A549 (cell line): ENCODE measurements around the gene RXFP1.
A peak's percentile ranks its signal among the peaks of the same experiment; 100 is the strongest.

Source experiments
- CHD2 ChIP-seq: fragments of 150-350 bp; IDR thresholded peaks from 2 replicates; pipeline ENCODE4 v1.6.1; 2014; ENCODE audit warnings: low read length; ENCODE audit not compliant: partially characterized antibody
- CHD4 ChIP-seq: fragments of 200-600 bp; sonication (generic); IDR thresholded peaks from 2 replicates; pipeline ENCODE4 v1.6.1; 2016; ENCODE audit warnings: antibody characterized with exemption, mild to moderate bottlenecking, borderline replicate concordance
- EP300 ChIP-seq, 2 experiments: fragments of >200 bp; sonication (Bioruptor Twin); formaldehyde crosslinking; IDR thresholded peaks; 2 replicates in 1 of 2; 3 replicates in 1 of 2; pipeline ENCODE4 v1.6.1; 2016 to 2017
- HDAC2 ChIP-seq: fragments of 200-600 bp; sonication (generic); IDR thresholded peaks from 2 replicates; pipeline ENCODE4 v1.6.1; 2016
- JUNB ChIP-seq: fragments of >200 bp; sonication (Bioruptor Twin); formaldehyde crosslinking; IDR thresholded peaks from 2 replicates; pipeline ENCODE4 v1.6.1; 2016
- POLR2A ChIP-seq: IDR thresholded peaks from 2 replicates; pipeline ENCODE4 v1.6.1; 2012; ENCODE audit warnings: mild to moderate bottlenecking, low read length
- RAD21 ChIP-seq, 2 experiments: fragments of >200 bp in 1 of 2; sonication (Bioruptor Twin) in 1 of 2; formaldehyde crosslinking in 1 of 2; IDR thresholded peaks in 1 of 2; conservative IDR thresholded peaks in 1 of 2; 2 replicates in 1 of 2; 3 replicates in 1 of 2; pipeline ENCODE4 v1.6.1; 2012 to 2018; ENCODE audit warnings: inconsistent platforms in 1 of 2
- RFX5 ChIP-seq: fragments of 450-650 bp; IDR thresholded peaks from 2 replicates; pipeline ENCODE4 v1.7.1; 2014; ENCODE audit warnings: antibody characterized with exemption, mild to moderate bottlenecking, moderate library complexity
- TF ChIP-seq, protein P1 (sequence below): fragments of >200 bp; sonication (Bioruptor Twin); formaldehyde crosslinking; IDR thresholded peaks from 3 replicates; pipeline ENCODE4 v1.5.1; 2016
- TF ChIP-seq, protein P2 (sequence below): IDR thresholded peaks from 2 replicates; pipeline ENCODE4 v1.6.1; 2012
- TF ChIP-seq, protein P3 (sequence below): IDR thresholded peaks from 2 replicates; pipeline ENCODE4 v1.6.1; 2012

DNA sequence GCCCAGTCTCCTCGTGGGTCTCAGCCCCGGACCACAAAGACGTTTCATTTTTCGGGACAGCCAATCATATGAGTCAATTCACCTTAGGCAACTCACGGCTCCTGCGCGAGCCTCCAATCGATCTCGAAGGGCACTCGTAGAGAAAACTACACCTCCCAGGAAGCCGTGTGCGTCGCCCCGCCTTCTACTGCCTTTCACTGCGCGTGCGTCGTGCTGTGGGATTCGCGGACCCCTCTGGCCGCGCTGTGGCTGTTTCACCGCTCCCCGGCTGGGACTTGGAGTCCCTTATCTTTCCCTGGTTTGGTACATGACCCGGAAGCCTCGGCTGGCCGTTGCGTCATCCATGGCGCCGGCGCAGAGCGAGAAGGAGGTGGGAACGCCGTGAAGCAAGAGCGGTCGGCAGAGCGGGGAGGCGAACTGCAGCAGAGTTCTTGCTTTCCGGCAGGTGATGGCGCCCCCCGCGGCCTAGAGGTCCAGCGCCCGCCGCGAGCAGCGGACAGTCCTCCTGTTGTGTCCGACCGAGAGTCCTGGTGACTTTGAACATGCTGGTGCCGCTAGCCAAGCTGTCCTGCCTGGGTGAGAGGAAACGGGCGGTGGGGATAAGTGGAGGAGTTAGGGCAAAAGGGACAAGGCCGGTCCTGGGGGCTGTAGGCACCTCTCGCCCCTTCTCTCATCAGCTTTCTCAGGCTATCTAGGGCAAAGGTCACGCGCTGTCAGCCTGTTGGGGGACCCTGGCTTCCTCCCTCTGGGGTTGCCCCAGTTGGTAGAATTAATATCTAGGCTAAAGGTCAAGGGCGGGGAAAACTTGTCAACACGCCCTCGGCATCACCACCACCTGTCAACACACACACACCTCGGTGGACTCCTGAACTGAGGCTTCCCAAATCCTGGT lies 150.5 kb downstream of the RXFP1 start, which contains the start of gene ETFDH:
- TF ChIP-seq HDAC2 (no peak), EP300 (IDR thresholded peaks at IDR 0.05) (no peak), CHD4 (no peak), JUNB (no peak), POLR2A (no peak), RAD21 (conservative IDR thresholded peaks at IDR 0.05 in 1 of 2, IDR thresholded peaks at IDR 0.05 in 1 of 2) (peak in 1 of 2 experiments; percentile 14; a peak in 1 of 5 replicates), RFX5 (no peak), CHD2 (no peak)
- TF ChIP-seq, protein P1, sequence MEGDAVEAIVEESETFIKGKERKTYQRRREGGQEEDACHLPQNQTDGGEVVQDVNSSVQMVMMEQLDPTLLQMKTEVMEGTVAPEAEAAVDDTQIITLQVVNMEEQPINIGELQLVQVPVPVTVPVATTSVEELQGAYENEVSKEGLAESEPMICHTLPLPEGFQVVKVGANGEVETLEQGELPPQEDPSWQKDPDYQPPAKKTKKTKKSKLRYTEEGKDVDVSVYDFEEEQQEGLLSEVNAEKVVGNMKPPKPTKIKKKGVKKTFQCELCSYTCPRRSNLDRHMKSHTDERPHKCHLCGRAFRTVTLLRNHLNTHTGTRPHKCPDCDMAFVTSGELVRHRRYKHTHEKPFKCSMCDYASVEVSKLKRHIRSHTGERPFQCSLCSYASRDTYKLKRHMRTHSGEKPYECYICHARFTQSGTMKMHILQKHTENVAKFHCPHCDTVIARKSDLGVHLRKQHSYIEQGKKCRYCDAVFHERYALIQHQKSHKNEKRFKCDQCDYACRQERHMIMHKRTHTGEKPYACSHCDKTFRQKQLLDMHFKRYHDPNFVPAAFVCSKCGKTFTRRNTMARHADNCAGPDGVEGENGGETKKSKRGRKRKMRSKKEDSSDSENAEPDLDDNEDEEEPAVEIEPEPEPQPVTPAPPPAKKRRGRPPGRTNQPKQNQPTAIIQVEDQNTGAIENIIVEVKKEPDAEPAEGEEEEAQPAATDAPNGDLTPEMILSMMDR, result peak; percentile 63
- TF ChIP-seq, protein P2, sequence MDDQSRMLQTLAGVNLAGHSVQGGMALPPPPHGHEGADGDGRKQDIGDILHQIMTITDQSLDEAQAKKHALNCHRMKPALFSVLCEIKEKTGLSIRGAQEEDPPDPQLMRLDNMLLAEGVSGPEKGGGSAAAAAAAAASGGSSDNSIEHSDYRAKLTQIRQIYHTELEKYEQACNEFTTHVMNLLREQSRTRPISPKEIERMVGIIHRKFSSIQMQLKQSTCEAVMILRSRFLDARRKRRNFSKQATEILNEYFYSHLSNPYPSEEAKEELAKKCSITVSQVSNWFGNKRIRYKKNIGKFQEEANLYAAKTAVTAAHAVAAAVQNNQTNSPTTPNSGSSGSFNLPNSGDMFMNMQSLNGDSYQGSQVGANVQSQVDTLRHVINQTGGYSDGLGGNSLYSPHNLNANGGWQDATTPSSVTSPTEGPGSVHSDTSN, result no peak
- TF ChIP-seq, protein P3, sequence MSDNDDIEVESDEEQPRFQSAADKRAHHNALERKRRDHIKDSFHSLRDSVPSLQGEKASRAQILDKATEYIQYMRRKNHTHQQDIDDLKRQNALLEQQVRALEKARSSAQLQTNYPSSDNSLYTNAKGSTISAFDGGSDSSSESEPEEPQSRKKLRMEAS, result peak; percentile 62; the same call in 1 of the 2 replicates
